T-cell (primary cell): ENCODE measurements around the gene COL25A1. TPM values are rescaled to one million over a fixed set of nuclear protein-coding genes. Genes with fewer than 3 reads are reported as not detected.

Experiments
- ATAC-seq, 4 experiments: fragments of 200-7000 bp in 3 of 4; fragments of 150-1000 bp in 1 of 4; cut with Tn5 transposase; replicated peaks in 1 of 4; 1 replicate in 3 of 4; 2 replicates in 1 of 4; pipeline ENCODE4 v1.10.0; 2021; ENCODE audit warnings: moderate library complexity in 3 of 4, mild to moderate bottlenecking in 2 of 4, moderate number of reproducible peaks in 1 of 4
- CTCF ChIA-PET, 2 donors: fragments of 300-600 bp; sonication (Branson Sonifier 250); formaldehyde crosslinking; loops; one replicate each; lab custom pipeline; 2022; ENCODE audit warnings: antibody characterized with exemption in 2 of 2; lab: Charles Lee
- POLR2A ChIA-PET, 2 donors: fragments of 300-600 bp; sonication (Branson Sonifier 250); formaldehyde crosslinking; loops; one replicate each; lab custom pipeline; 2022; ENCODE audit warnings: antibody characterized with exemption in 2 of 2; lab: Charles Lee
- DNase-seq, 35 experiments: peaks; one replicate each; pipeline versions ENCODE4 v3.0.0 to v3.0.0-alpha.2; 2013 to 2023
- H3K27ac ChIP-seq: one replicate; pipeline ENCODE4 v1.5.1; 2013; ENCODE audit warnings: low read length
- H3K27me3 ChIP-seq, 2 experiments: replicated peaks in 1 of 2; 1 replicate in 1 of 2; 2 replicates in 1 of 2; pipeline versions ENCODE4 v1.6.1 to v1.7.0; 2013; ENCODE audit warnings: low read length in 1 of 2, mixed read lengths in 1 of 2; ENCODE audit not compliant: control insufficient read depth in 2 of 2, insufficient read depth in 2 of 2; ENCODE audit errors: extremely low read depth in 1 of 2
- H3K36me3 ChIP-seq, 2 donors: 1 replicate in 1 of 2; 2 replicates in 1 of 2; pipeline versions ENCODE4 v1.6.1 to v1.7.0; 2013; ENCODE audit warnings: low read length in 1 of 2; ENCODE audit not compliant: control insufficient read depth in 2 of 2, insufficient read depth in 1 of 2; ENCODE audit errors: extremely low read depth in 1 of 2
- H3K4me1 ChIP-seq, 2 experiments: 1 replicate in 1 of 2; 2 replicates in 1 of 2; pipeline versions ENCODE4 v1.6.1 to v1.7.0; 2013; ENCODE audit warnings: low read length in 2 of 2, mixed read lengths in 1 of 2; ENCODE audit not compliant: insufficient read depth in 2 of 2, control insufficient read depth in 1 of 2; ENCODE audit errors: extremely low read depth in 1 of 2
- H3K4me3 ChIP-seq, 2 donors: 1 replicate in 1 of 2; 2 replicates in 1 of 2; pipeline versions ENCODE4 v1.5.1 to v1.7.0; 2013; ENCODE audit warnings: mild to moderate bottlenecking in 2 of 2, low read length in 1 of 2, moderate library complexity in 1 of 2; ENCODE audit not compliant: control insufficient read depth in 1 of 2; ENCODE audit errors: extremely low read depth in 1 of 2
- H3K9me3 ChIP-seq: 2 replicates; pipeline ENCODE4 v1.7.0; 2013
- H3K27ac Mint-ChIP-seq, 2 donors: one replicate each; pipeline ENCODE4 v1.8.0; 2020 to 2021; ENCODE audit warnings: mild to moderate bottlenecking in 2 of 2, mixed read lengths in 2 of 2
- H3K27me3 Mint-ChIP-seq, 2 donors: one replicate each; pipeline ENCODE4 v1.8.0; 2021 to 2022; ENCODE audit warnings: mixed read lengths in 2 of 2
- H3K36me3 Mint-ChIP-seq: one replicate; pipeline ENCODE4 v1.8.0; 2021; ENCODE audit warnings: mixed read lengths
- H3K4me1 Mint-ChIP-seq, 3 donors: one replicate each; pipeline ENCODE4 v1.8.0; 2020 to 2022; ENCODE audit warnings: mixed read lengths in 3 of 3, mild to moderate bottlenecking in 1 of 3
- H3K4me3 Mint-ChIP-seq, 3 donors: one replicate each; pipeline ENCODE4 v1.8.0; 2020 to 2022; ENCODE audit warnings: mild to moderate bottlenecking in 3 of 3, mixed read lengths in 3 of 3, moderate library complexity in 3 of 3
- H3K9me3 Mint-ChIP-seq, 3 donors: one replicate each; pipeline ENCODE4 v1.8.0; 2020 to 2022; ENCODE audit warnings: mixed read lengths in 3 of 3
- WGBS: methylation state at CpG from one replicate; pipeline ENCODE4 v1.1.5; 2013; ENCODE audit warnings: missing lambda C conversion rate; ENCODE audit not compliant: insufficient coverage; 5-methylcytosine and 5-hydroxymethylcytosine counted together
- total RNA-seq, 35 experiments: library from RNA in 6 of 35; stranded (reverse) in 6 of 35; fragments of 120-200 nt in 1 of 35; gene quantifications; one replicate each; pipeline versions ENCODE4 v1.2.1 to v1.2.4 and lab custom pipeline; 2013 to 2026

COL25A1 gene
- total RNA-seq, 5 donors from 2014 or later (not counting 1 experiment from before 2014, with no cell fraction given): 0.53 to 0.56 TPM; not detected in 3

GRCh38 chr4:109216085-109216696 lies 86.3 kb downstream of the COL25A1 start:
- POLR2A ChIA-PET: no interaction called here
- Mint-ChIP-seq H3K4me1 (no peaks in the 10 kb centered on the region), H3K4me3 (no peak overlapping the region), H3K36me3 (no peaks in the 10 kb centered on the region), H3K27me3 (peaks cover 0 to 6% of the 10 kb centered on the region in 2 donors), H3K27ac (no peak overlapping the region), H3K9me3 (no peaks in the 10 kb centered on the region)
- Histone ChIP-seq H3K9me3 (no peaks in the 10 kb centered on the region), H3K4me3 (no peak overlapping the region), H3K27me3 (no peaks in the 10 kb centered on the region), H3K4me1 (no peaks in the 10 kb centered on the region), H3K27ac (no peak overlapping the region), H3K36me3 (no peaks in the 10 kb centered on the region)
- WGBS: 89% methylated on average over 1 of the region's 5 CpGs
- DNase-seq: no peak
- no peak for ATAC-seq
- CTCF ChIA-PET: no interaction called here

GRCh38 chr4:109215506-109215905 lies 87.0 kb downstream of the COL25A1 start:
- Mint-ChIP-seq H3K9me3 (no peaks in the 10 kb centered on the region), H3K36me3 (no peaks in the 10 kb centered on the region), H3K27ac (no peak overlapping the region), H3K4me1 (no peaks in the 10 kb centered on the region), H3K4me3 (no peak overlapping the region), H3K27me3 (peaks cover 0 to 6% of the 10 kb centered on the region in 2 donors)
- POLR2A ChIA-PET: no interaction called here
- no CpG with 5 or more reads among the region's 2 CpGs for WGBS
- Histone ChIP-seq H3K27ac (no peak overlapping the region), H3K27me3 (no peaks in the 10 kb centered on the region), H3K4me1 (no peaks in the 10 kb centered on the region), H3K4me3 (no peak overlapping the region), H3K9me3 (no peaks in the 10 kb centered on the region), H3K36me3 (no peaks in the 10 kb centered on the region)
- ATAC-seq (no peak), DNase-seq (no peak)
- CTCF ChIA-PET: no interaction called here

DNA sequence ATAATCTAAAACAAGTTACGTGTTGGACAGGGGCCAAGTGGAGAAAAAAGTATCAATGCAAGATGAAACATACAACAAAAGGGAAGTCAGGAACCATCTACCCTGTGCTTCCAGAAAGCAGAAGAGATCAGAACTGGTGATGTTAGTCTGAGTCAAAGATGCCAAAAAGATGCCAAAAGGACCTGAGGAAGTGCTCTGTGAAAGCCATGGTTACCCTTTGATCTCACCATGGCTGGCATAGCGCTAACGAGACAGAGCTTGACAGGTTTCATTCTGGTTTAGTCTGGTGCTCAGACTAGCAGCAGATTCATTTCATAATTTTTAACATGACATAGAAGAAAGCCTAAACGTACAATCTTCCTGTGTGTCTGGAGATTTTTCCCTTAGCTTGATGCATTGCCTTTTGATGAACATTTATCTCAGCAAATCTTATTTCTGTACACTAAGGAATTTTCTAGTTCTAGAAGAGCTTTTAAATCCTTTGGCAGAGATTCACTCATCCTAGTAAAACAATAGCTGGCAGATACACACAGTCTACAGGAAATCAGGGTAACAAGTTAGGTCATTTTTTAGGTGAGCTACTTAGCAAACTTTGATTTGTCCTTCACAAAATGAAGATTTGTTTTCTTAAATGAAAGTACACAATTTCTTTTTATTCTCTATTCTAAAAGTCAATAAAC lies 87.7 kb downstream of the COL25A1 start:
- no peaks in the 10 kb centered on the region for H3K27me3 ChIP-seq
- H3K4me1 ChIP-seq: no peaks in the 10 kb centered on the region
- no peak overlapping the region for H3K27ac ChIP-seq
- ChIA-PET CTCF (no interaction called here), POLR2A (no interaction called here)
- Mint-ChIP-seq H3K9me3 (no peaks in the 10 kb centered on the region), H3K4me1 (no peaks in the 10 kb centered on the region), H3K4me3 (no peak overlapping the region), H3K27me3 (peaks cover 0 to 6% of the 10 kb centered on the region in 2 donors), H3K36me3 (no peaks in the 10 kb centered on the region), H3K27ac (no peak overlapping the region)
- ATAC-seq (no peak), DNase-seq (no peak)
- no peaks in the 10 kb centered on the region for H3K36me3 ChIP-seq
- WGBS: 64% methylated on average over 2 of the region's 4 CpGs
- H3K9me3 ChIP-seq: no peaks in the 10 kb centered on the region
- no peak overlapping the region for H3K4me3 ChIP-seq

GRCh38 chr4:109213056-109213455 lies 89.4 kb downstream of the COL25A1 start:
- no peak overlapping the region for H3K4me3 Mint-ChIP-seq
- no peak overlapping the region for H3K4me3 ChIP-seq
- ChIA-PET POLR2A (no interaction called here), CTCF (no interaction called here)
- 80% methylated on average over 1 of the region's 1 CpG for WGBS
- no peaks in the 10 kb centered on the region for H3K9me3 Mint-ChIP-seq
- no peaks in the 10 kb centered on the region for H3K4me1 ChIP-seq
- no peak overlapping the region for H3K27ac Mint-ChIP-seq
- H3K9me3 ChIP-seq: no peaks in the 10 kb centered on the region
- H3K27me3 Mint-ChIP-seq: peaks cover 0 to 6% of the 10 kb centered on the region in 2 donors
- H3K27ac ChIP-seq: no peak overlapping the region
- no peaks in the 10 kb centered on the region for H3K27me3 ChIP-seq
- DNase-seq: no peak
- H3K36me3 ChIP-seq: no peaks in the 10 kb centered on the region
- no peak for ATAC-seq
- H3K4me1 Mint-ChIP-seq: no peaks in the 10 kb centered on the region
- H3K36me3 Mint-ChIP-seq: no peaks in the 10 kb centered on the region

- no peak overlapping the region for H3K4me3 Mint-ChIP-seq
- peaks cover 0 to 6% of the 10 kb centered on the region in 2 donors for H3K27me3 Mint-ChIP-seq
- ChIA-PET CTCF (no interaction called here), POLR2A (interaction anchor here in 1 of 2 donors (0.5 kb wide), 1 partner anchor 303 kb away, joined by 3 read pairs; no protein-coding TSS in a partner anchor)
- Histone ChIP-seq H3K4me1 (no peaks in the 10 kb centered on the region), H3K27ac (no peak overlapping the region), H3K9me3 (no peaks in the 10 kb centered on the region), H3K4me3 (no peak overlapping the region), H3K27me3 (no peaks in the 10 kb centered on the region), H3K36me3 (no peaks in the 10 kb centered on the region)
- no peaks in the 10 kb centered on the region for H3K36me3 Mint-ChIP-seq
- H3K27ac Mint-ChIP-seq: no peak overlapping the region
- no peaks in the 10 kb centered on the region for H3K4me1 Mint-ChIP-seq
- no peak for ATAC-seq
- WGBS: no CpG with 5 or more reads among the region's 3 CpGs
- no peaks in the 10 kb centered on the region for H3K9me3 Mint-ChIP-seq
- DNase-seq: no peak
Observed at GRCh38 chr4:109211671-109212070, 90.8 kb downstream of the COL25A1 start.

GRCh38 chr4:109209647-109210046 lies 92.8 kb downstream of the COL25A1 start:
- Mint-ChIP-seq H3K4me1 (no peaks in the 10 kb centered on the region), H3K27ac (no peak overlapping the region), H3K9me3 (no peaks in the 10 kb centered on the region), H3K4me3 (no peak overlapping the region), H3K27me3 (no peaks in the 10 kb centered on the region), H3K36me3 (no peaks in the 10 kb centered on the region)
- H3K4me3 ChIP-seq: no peak overlapping the region
- no peaks in the 10 kb centered on the region for H3K36me3 ChIP-seq
- no peaks in the 10 kb centered on the region for H3K9me3 ChIP-seq
- H3K4me1 ChIP-seq: no peaks in the 10 kb centered on the region
- no CpG with 5 or more reads among the region's 6 CpGs for WGBS
- ChIA-PET CTCF (interaction anchor here in 1 of 2 donors (0.7 kb wide), 1 partner anchor 1756 kb away, joined by 3 read pairs; no protein-coding TSS in a partner anchor), POLR2A (interaction anchor here in 1 of 2 donors (0.7 kb wide), 1 partner anchor 1217 kb away, joined by 7 read pairs; no protein-coding TSS in a partner anchor)
- H3K27ac ChIP-seq: no peak overlapping the region
- H3K27me3 ChIP-seq: no peaks in the 10 kb centered on the region
- DNase-seq: no peak
- no peak for ATAC-seq
